NT2/D1 (cell line): ENCODE data around the gene FBXO30.

Source experiments
- DNase-seq: peaks from one replicate; pipeline ENCODE4 v3.0.0-alpha.2; 2011; ENCODE audit warnings: low read depth, low spot score
- H3K27me3 ChIP-seq: 2 replicates; pipeline ENCODE4 v1.6.0; 2011; ENCODE audit warnings: mild to moderate bottlenecking; ENCODE audit not compliant: insufficient read length, insufficient read depth
- H3K36me3 ChIP-seq: 2 replicates; pipeline ENCODE4 v1.6.1; 2011; ENCODE audit warnings: mild to moderate bottlenecking, low read length, mixed read lengths; ENCODE audit not compliant: insufficient read depth, insufficient read length
- H3K4me1 ChIP-seq: 2 replicates; pipeline ENCODE4 v1.5.1; 2011; ENCODE audit not compliant: insufficient read depth, insufficient read length
- H3K4me3 ChIP-seq: 2 replicates; pipeline ENCODE4 v1.5.1; 2011; ENCODE audit warnings: low read depth; ENCODE audit not compliant: insufficient read length
- H3K9ac ChIP-seq: 2 replicates; pipeline ENCODE4 v1.6.0; 2011; ENCODE audit warnings: low read depth; ENCODE audit not compliant: insufficient read length
- H3K9me3 ChIP-seq: 2 replicates; pipeline ENCODE4 v1.5.1; 2011; ENCODE audit warnings: mild to moderate bottlenecking, low read length; ENCODE audit not compliant: insufficient read depth
- SUZ12 ChIP-seq: IDR thresholded peaks from 2 replicates; pipeline ENCODE4 v1.6.1; 2011; ENCODE audit not compliant: insufficient read length, insufficient read depth; ENCODE audit errors: extremely low read depth
- YY1 ChIP-seq: IDR thresholded peaks from 2 replicates; pipeline ENCODE4 v1.6.1; 2011; ENCODE audit not compliant: insufficient read length, insufficient read depth
- ZNF274 ChIP-seq: IDR thresholded peaks from 2 replicates; pipeline ENCODE4 v1.6.1; 2011; ENCODE audit warnings: mild to moderate bottlenecking, low read depth, low read length

The FBXO30 gene

DNA sequence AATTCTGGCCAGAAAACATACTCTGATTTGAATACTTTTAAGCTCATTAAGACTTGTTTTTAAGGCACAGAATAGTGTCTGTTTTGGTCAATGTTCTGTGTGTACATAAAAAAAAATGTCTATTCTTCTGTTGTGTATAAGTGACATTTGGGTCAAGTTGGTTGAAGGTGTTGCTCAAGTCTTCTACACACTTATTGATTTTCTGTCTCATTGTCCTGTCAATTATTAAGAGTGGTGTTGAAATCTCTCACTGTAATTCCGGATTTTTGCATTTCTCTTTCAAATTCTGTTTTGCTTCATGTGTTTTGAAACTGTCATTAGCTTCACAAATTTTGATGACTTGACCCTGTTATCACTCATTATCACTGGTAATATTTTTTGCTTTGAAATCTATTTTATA is 41.7 kb downstream of the FBXO30 start:
- H3K4me1 ChIP-seq: no peaks in the 10 kb centered on the region
- no peak for TF ChIP-seq ZNF274
- no peak for TF ChIP-seq SUZ12
- TF ChIP-seq YY1: no peak
- H3K9me3 ChIP-seq: no peaks in the 10 kb centered on the region
- no peaks in the 10 kb centered on the region for H3K27me3 ChIP-seq
- DNase-seq: no peak
- no peak overlapping the region for H3K4me3 ChIP-seq
- H3K9ac ChIP-seq: no peak overlapping the region
- no peaks in the 10 kb centered on the region for H3K36me3 ChIP-seq

DNA sequence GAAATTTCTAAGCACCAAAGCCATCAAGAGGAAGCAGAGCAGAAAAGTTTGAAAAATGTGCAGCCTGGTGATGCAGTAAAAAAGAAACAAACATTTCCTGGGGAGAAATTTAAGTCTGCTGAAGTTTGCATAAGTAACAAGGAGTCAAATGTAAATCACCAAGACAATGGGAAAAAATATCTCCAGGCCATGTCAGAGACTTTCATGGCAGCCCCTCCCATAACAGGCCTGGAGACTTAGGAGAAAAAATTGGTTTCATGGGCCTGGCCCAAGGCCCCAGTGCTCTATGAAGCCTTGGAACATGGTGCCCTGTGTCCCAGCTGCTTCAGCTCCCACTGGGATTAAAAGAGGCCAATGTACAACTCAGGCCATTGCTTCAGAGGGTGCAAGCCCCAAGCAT is 49.1 kb downstream of the FBXO30 start:
- DNase-seq: no peak
- Histone ChIP-seq H3K9me3 (no peaks in the 10 kb centered on the region), H3K4me3 (no peak overlapping the region), H3K27me3 (no peaks in the 10 kb centered on the region), H3K9ac (no peak overlapping the region), H3K4me1 (no peaks in the 10 kb centered on the region), H3K36me3 (no peaks in the 10 kb centered on the region)
- TF ChIP-seq ZNF274 (no peak), SUZ12 (no peak), YY1 (no peak)

DNA sequence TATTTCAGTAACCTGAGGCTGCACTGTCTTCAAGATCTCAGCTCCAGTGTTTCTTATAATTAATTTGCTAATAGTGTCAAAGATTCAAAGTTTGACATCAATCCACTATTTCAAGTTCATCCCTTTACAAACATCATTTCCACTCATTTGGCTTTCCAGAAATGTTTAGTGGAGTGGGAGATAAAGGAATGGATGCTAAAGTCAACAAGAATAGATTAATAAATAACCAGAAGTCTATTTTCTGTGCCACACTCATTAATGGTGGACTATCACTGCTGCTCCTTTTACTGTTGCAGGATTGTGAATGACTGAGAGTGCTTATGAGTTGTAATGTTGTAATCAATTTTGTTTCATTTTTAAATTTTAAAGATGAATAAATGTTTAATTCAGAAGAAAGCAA is 50.9 kb downstream of the FBXO30 start:
- H3K9ac ChIP-seq: no peak overlapping the region
- DNase-seq: no peak
- no peaks in the 10 kb centered on the region for H3K36me3 ChIP-seq
- no peaks in the 10 kb centered on the region for H3K27me3 ChIP-seq
- H3K4me1 ChIP-seq: no peaks in the 10 kb centered on the region
- TF ChIP-seq ZNF274: no peak
- no peak for TF ChIP-seq SUZ12
- TF ChIP-seq YY1: no peak
- H3K9me3 ChIP-seq: no peaks in the 10 kb centered on the region
- no peak overlapping the region for H3K4me3 ChIP-seq

DNA sequence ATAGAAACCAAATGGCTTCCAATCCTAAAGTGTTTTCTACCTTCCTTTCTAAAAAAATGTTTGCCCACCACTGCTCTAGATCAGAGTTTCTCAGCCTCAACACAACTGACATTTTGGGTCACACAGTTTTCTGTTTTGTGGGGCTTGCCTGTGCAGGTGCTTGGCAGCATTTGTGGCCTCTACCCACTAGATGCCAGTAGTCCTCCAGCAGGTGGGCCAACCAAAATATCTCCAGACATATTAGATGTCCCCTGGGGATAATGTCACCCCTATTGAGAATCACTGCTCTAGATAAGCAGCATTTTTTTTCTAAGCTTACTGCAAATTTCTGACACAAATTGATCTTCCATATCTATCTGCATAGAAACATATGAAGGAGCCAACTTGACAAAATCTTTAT is 53.0 kb downstream of the FBXO30 start:
- Histone ChIP-seq H3K4me3 (no peak overlapping the region), H3K4me1 (no peaks in the 10 kb centered on the region), H3K36me3 (no peaks in the 10 kb centered on the region), H3K27me3 (no peaks in the 10 kb centered on the region), H3K9ac (no peak overlapping the region), H3K9me3 (no peaks in the 10 kb centered on the region)
- no peak for DNase-seq
- no peak for TF ChIP-seq YY1
- TF ChIP-seq SUZ12: no peak
- TF ChIP-seq ZNF274: no peak

DNA sequence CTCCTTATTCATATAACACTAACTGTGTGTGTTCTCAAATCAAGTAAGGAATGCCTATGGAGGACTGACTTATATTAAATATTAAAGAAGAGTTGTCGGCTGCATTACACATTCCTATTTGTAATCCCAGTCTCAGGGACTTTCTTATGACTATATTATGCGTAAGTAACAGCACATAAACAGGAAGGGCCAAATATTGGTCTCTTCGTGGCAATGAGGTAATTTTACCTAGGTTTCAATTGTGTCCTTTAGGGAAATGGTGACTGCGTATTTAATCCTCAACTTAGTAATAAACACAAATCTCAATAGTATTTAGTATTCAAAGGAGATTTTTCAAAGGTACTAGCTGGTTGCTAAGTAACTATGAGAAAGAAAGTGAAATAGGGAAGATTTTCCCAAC is 56.5 kb downstream of the FBXO30 start:
- Histone ChIP-seq H3K4me3 (no peak overlapping the region), H3K9me3 (no peaks in the 10 kb centered on the region), H3K9ac (no peak overlapping the region), H3K27me3 (no peaks in the 10 kb centered on the region), H3K36me3 (no peaks in the 10 kb centered on the region), H3K4me1 (no peaks in the 10 kb centered on the region)
- DNase-seq: no peak
- TF ChIP-seq YY1 (no peak), ZNF274 (no peak), SUZ12 (no peak)

DNA sequence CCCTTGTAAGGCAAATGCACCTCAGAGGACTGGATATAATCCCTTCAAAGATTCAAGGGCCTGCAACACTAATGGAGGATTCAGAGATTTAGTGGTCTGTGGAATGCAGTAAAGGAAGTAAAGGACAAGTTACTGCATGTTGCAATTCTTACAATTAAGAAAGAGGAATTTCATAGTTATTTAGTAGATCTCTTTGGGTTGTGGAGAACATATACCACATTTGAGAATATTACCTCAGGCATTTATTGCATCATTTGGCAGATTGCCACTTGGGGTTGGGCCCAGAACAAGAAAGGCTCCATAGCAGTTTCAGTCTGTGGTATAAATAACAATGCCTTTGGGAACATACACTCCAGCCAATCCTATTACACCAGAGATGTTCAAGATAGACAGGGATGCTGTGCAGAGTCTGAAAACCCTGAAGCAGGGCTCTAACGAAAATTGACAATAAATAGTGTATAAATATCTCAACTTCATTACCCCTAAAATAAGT is 58.4 kb downstream of the FBXO30 start:
- H3K4me1 ChIP-seq: no peaks in the 10 kb centered on the region
- no peaks in the 10 kb centered on the region for H3K9me3 ChIP-seq
- DNase-seq: no peak
- TF ChIP-seq YY1: no peak
- TF ChIP-seq ZNF274: no peak
- no peak for TF ChIP-seq SUZ12
- no peaks in the 10 kb centered on the region for H3K36me3 ChIP-seq
- H3K4me3 ChIP-seq: no peak overlapping the region
- no peak overlapping the region for H3K9ac ChIP-seq
- H3K27me3 ChIP-seq: no peaks in the 10 kb centered on the region

DNA sequence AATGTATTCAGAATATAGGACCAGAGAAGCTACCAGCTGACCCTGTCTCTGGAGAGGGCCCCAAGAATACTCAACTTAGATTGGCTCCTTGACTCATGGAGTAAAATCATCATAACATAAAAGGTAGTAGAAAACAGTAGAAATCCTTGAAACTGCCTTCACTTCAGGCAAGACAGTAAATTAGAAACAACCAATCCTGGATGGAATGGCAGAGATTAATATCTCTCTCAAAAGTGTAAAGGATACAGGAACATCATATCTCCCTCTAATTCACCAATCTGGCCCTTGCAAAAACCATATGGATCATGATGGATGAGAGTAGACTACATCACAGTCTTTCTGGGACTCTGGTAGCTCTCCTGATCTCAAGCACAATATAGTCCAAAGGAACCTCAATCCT is 58.9 kb downstream of the FBXO30 start:
- no peak overlapping the region for H3K4me3 ChIP-seq
- no peak overlapping the region for H3K9ac ChIP-seq
- TF ChIP-seq SUZ12: no peak
- no peaks in the 10 kb centered on the region for H3K4me1 ChIP-seq
- no peaks in the 10 kb centered on the region for H3K27me3 ChIP-seq
- H3K36me3 ChIP-seq: no peaks in the 10 kb centered on the region
- H3K9me3 ChIP-seq: no peaks in the 10 kb centered on the region
- no peak for DNase-seq

DNA sequence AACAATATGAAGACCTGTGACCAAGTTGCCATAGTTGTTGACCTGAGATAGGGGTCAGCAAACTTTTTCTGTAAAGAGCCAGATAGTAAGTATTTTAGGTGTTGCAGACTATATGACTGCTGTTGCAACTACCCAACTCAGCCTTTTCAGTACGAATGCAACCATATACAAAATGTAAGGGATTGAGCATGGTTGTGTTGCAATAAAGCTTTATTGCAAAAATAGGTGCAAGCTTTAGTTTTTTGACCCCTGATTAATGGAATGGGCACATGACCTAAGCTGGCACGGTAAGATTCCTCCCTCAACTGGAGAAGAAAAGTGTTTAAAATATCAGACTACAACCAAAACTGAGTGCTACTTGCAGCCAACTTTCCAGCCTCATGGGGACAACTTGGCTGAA is 62.0 kb downstream of the FBXO30 start:
- no peak for DNase-seq
- Histone ChIP-seq H3K4me3 (no peak overlapping the region), H3K36me3 (no peaks in the 10 kb centered on the region), H3K9me3 (no peaks in the 10 kb centered on the region), H3K4me1 (no peaks in the 10 kb centered on the region), H3K9ac (no peak overlapping the region), H3K27me3 (no peaks in the 10 kb centered on the region)
- TF ChIP-seq YY1 (no peak), ZNF274 (no peak), SUZ12 (no peak)
